HG03025 (cell line): ENCODE results near the gene LMAN1L.

Experiments
- ATAC-seq: cut with Tn5 transposase; IDR thresholded peaks from one replicate; pipeline ENCODE4 v1.9.1; 2021; ENCODE audit warnings: mild to moderate bottlenecking, moderate library complexity; ENCODE audit not compliant: unreplicated experiment, low FRiP score

Gene LMAN1L

DNA sequence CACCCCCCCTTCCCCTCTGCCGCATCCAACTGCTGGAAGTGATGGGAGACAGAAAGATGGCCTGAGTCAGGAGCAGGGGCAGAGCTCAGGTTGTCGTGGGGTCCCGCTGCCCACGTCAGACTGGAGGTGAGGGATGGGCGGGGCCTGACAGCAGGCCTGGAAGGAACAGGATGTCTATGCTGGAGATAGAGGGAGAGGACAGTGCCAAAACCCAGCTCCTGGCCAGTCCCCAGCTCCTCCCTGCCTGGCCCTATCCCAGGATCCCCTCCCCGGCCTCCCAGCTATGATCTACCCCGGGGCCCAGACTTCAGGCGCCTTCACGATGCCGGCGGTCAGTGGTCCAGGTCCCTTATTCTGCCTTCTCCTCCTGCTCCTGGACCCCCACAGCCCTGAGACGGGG, at the start of gene LMAN1L:
Gene LMAN1L, plus strand, starts transcription at position 303 of the 400 bp plus-strand sequence. Its CDS starts 20 bp downstream, at position 323.
- no peak for ATAC-seq

DNA sequence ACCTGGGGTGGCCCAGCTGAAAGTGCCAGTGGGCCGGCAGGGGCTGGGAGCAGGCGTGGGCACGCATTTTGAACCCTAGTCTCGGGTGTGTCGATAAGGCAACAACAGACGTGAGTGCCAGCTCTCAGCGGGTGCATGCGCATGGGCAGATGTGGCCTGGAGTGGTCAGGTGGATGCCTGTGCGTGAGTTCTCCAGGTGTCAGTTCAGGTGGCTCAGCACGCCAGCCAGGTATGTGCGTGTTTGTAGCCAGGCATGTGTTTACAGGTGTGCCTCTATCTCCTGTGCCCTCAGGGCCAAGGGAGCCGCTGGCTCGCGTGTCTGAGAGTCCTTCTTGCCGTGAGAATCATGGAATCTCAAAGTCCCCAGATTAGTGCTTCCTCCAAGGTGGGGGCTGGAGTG, 49.2 kb upstream of the LMAN1L start:
- ATAC-seq, result no peak

DNA sequence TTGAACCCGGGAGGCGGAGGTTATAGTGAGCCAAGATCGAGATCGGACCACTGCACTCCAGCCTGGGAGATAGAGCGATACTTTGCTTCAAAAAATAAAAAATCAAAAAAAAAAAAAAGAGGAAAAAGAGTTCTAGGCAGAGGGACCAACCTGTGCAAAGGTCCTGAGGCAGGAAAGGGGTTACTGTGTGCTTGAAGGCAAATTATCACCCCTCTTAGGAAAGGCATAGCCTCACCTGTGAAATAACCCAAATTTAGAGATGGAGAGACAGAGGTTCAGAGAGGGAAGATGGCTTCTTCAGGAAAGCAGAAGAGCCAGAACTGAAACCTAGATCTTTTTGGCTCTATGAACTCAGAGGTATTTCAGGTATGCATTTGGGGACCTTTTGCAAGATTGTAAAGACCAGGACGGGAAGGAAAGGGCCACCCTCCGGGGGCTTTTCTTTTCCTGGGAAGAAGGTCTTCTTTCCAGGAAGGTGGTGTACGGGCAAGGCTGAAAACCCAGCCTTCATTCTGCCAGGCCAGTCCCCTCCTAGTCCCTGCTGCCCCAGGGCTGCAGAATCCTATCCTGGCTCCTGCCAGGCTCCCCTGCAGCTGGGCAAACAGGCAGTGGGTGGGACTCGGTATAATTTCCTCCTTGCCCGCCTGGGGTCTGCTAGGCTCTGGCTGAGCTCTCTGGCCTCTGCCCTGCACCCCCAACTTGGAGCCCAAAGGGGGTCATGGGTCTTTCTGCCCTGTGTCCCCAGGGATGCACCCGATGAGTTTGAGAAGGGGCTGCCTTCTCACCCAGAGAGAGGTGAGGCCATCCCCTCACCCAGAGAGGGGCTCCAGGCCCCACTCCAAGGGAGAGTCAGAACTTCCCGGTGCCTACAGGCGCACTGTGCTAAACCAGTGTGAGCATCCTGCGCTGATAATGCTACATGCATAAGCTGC, 45.2 kb upstream of the LMAN1L start:
- ATAC-seq, result no peak

GRCh38 chr15:74768099-74768770, 44.4 kb upstream of the LMAN1L start:
- ATAC-seq, result no peak

DNA sequence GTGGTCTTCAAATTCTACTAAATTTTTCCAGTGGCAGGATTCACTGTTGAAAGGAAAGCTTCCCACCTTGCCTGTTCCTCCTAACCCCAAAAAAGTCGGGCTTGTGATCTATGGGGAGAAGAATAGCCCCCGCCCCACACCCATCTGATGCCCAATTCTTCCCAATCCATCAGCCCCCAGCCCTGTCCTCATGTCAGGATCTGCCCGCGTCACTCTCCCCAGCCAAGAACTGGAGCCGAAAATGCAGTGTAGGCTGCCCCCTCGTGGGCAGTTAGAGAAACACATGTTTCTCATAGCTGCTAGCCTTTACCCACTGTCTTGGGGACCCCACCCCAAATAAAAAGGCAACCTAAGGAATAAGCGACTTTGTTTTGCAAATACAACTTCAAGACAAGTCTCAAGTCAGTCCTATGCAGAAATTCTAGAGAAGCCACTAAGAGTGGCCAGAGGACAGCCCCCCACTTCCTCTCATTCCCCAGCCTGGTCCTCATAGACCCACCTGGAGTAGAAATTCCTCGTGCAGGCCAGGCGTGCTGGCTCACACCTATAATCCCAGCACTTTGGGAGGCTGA, 43.8 kb upstream of the LMAN1L start:
- no peak for ATAC-seq

- no peak for ATAC-seq
Observed at GRCh38 chr15:74769463-74770025, 43.1 kb upstream of the LMAN1L start.

DNA sequence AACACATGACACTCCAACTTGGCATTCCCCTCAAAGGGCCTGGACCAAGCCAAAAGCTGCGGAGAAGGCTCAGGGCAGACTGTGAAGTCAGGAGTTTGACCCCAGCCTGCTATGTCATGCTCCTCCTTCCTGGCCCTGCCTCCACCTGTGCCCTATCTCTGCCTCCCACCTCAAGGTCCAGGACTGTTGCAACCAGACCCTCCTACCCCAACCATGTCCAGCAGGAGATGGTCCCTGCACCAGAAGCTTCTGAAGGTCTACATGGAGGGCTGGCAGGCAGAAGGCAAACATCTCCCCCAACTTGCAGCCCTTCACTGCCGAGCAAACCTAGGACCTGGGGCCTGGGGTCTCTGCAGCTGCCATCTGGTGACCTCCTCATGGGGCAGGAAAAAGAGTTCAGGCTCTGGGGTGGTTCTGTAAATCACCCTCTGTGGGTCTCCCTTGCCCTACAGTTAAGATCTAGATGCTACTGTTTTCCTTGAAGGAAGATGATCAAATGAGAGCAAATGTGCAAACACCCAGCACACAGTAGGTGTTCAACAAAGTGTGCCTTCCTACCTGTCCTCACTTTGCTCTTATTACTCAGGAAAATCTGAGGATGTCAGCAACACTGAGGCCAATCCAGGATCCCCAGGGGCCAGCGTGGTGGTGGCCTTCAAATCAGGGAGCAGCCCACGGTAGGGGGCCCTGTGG, 42.3 kb upstream of the LMAN1L start:
- no peak for ATAC-seq

GRCh38 chr15:74773329-74773728, 39.3 kb upstream of the LMAN1L start:
- ATAC-seq, result no peak

GRCh38 chr15:74773731-74774252, 38.8 kb upstream of the LMAN1L start:
- no peak for ATAC-seq

- no peak for ATAC-seq
Observed at GRCh38 chr15:74775132-74775562, 37.5 kb upstream of the LMAN1L start.

DNA sequence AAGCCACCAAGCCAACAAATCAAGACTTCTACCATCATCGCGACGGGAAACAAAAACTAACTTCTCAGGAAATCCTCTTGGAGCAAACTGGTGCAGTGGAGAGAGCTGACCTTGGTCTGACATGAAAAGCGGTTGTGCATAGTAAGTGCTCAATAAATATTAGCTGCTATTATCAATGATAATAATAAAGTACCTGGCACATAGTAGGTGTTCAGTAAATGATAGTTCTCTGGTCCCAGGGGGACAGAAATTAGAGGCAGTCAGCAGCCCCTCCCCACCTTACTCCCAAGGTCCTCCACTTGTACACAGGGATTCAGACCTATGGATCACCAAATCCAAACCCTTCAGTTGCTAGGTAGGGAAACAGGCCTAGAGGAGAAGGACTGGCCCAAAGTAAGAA, 36.7 kb upstream of the LMAN1L start:
- ATAC-seq, result no peak

DNA sequence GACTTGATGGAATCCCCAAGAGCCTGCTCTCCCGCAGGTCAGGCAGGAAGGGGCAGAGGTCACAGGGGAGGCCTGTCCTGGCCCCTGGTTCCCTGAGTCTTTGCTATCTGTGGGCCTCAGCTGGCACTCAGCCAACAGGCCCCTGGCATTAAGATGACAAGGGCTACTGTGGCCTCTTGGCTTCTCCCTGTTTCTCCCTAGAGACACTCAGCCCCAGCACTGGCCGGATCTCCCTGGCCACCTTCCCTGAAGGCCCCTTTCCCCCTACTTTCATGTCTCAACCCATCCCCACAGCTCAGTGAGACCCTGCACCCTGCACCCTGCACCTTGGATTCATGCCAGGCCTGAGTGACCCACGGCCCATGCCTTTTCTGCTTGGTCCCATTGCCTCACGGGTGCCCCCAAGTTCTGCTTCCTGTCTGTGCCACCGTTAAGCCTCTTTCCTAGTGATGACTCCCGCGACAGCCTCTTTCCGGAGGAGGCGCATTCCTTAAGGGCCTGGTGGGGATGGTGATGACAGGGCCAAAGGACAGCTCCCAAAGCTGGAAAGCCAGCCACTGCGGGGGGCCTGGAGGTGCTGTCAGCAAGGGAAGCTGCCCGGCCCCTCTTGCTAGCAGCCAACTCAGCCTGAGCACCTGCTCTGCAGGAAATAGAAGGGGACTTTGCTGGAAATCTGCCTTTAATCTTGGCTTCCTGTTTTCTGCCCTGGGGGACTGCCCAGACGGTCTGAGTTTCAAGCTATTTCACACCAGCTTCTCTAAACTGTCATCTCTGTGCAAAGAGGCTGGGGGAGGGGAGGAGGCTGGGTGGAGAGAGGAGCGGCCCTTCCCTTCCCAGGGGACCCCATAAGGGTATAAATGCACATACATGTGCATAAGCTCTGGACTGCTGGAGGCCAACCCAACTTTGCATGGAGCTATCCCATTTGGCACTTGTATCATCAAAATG, 35.5 kb upstream of the LMAN1L start:
- no peak for ATAC-seq

DNA sequence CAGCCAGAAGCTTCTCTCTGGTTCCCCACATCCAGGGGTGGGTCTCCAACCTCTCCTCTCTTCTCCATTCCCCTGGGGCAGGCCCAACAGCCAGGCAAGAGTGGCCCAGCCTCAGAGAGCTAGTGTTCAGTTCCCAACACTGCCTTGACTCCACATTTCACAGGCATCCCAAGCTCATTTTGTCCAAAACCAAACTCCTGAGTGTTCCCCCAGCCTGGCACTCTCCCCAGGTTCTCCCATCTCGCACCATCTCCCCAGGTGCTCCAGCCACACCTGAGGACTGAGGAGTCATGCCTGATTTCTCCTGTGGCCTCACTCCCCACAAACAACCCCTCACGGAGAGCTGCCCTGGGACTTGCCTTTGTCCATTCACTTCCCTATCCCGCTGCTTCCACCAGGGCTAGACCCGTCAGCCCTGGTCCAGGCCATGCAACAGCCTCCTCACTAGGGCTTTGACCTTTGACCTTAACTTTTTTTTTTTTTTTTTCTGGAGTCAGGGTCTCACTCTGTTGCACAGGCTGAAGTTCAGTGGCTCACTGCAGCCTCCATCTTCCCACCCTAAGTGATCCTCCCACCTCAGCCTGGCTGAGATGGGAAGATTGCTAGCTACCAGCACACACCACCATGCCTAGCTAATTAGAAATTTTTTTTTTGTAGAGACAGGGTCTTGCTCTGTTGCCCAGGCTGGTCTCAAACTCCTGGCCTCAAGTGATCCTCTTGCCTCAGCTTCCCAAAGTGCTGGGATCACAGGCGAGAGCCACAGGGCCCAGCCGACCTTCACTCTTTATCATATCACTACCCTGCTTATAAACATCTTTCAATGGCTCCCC, 34.7 kb upstream of the LMAN1L start:
- no peak for ATAC-seq

DNA sequence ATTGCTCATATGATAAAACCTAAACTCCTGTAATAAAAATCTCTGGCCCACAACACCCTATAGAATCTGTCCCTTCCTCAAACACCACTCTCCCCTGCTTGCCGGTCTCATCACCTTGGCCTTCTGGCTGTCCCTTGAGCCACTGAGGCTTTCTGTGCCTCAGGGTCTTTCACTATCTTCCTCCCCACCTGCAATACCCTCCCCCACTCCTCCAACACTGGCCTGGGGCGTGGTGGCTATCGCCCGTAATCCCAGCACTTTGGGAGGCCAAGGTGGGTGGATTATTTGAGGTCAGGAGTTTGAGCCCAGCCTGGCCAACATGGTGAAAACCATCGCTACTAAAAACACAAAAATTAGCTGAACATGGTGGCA, 34.0 kb upstream of the LMAN1L start:
- no peak for ATAC-seq

DNA sequence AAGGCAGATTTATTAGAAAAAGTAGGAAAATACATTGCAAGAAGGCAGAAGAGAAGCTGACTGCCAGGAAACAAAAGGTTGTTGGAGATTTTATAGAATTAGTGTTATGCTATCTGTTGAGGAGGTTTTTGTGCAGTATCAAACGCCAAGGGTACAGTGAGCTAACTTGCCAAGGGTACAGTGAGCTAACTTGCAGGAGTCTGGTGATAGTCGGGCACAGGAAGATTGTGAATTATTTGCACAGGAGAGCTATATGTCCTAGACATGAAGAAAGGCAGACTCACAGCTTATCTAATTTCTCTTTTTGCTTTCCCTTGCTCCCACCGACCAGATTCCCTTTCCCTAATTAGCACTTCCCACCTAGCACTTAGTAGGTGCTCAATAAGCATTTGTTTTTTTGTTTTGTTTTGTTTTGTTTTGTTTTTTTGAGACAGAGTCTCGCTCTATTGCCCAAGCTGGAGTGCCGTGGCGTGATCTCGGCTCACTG, 33.4 kb upstream of the LMAN1L start:
- no peak for ATAC-seq

GRCh38 chr15:74780523-74781430, 31.9 kb upstream of the LMAN1L start:
- no peak for ATAC-seq
